BJ (cell line): Measurements from ENCODE around the gene AFF3. TPM values are rescaled to one million over a fixed set of nuclear protein-coding genes. Genes with fewer than 3 reads are reported as not detected.

Experiments used
- CTCF ChIA-PET: fragments of 350-600 bp; formaldehyde crosslinking; extraction: SDS; loops from one replicate; lab custom pipeline; 2021; ENCODE audit warnings: antibody characterized with exemption, inconsistent platforms; lab: Yijun Ruan, JAX
- POLR2A ChIA-PET: fragments of 300-600 bp; sonication (Branson Sonifier 250); formaldehyde crosslinking; extraction: SDS; loops from one replicate; lab custom pipeline; 2021; ENCODE audit warnings: antibody characterized with exemption; lab: Charles Lee
- DNase-seq: peaks from one replicate; pipeline ENCODE4 v3.0.0-alpha.2; 2011; ENCODE audit warnings: low read depth
- H3K27me3 ChIP-seq: 2 replicates; pipeline ENCODE4 v1.6.0; 2011; ENCODE audit warnings: low read length; ENCODE audit not compliant: control insufficient read depth, insufficient read depth
- H3K36me3 ChIP-seq: 2 replicates; pipeline ENCODE4 v1.5.1; 2011; ENCODE audit warnings: low read length; ENCODE audit not compliant: control insufficient read depth, insufficient read depth
- H3K4me3 ChIP-seq: 2 replicates; pipeline ENCODE4 v1.5.1; 2011; ENCODE audit warnings: low read depth, mild to moderate bottlenecking, control low read depth, low read length
- CTCF ChIP-seq: IDR thresholded peaks from 2 replicates; pipeline ENCODE4 v1.5.1; 2011; ENCODE audit warnings: low read depth, mild to moderate bottlenecking, control low read depth, inconsistent platforms, low read length, moderate library complexity; ENCODE audit not compliant: insufficient read depth
- polyA plus RNA-seq: library from polyadenylated mRNA; depleted of rRNA; stranded (reverse); fragments of >200 nt; gene quantifications from 2 replicates; pipeline ENCODE4 v1.2.3, GENCODE V29; 2011

AFF3 gene
- polyA plus RNA-seq, 1 experiment = 11.5 TPM

DNA sequence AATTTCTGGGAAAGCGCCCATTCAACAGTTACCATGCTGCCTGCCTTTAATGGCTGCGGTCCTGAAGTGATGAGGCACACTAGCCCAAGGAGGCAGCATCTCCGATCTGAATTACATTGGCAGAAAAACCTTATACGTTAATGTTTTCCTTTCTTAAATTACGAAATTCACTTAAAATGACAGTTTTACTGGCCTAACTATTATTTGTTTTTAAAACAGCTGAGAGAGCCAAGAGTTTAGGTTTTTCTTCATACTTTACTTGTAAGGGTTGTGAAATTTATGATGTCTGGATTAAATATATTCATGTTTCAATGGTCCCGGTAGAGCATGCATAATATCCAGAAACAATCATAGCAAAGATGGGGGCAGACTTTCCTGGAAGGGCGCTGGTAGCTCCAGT is 537.4 kb downstream of the AFF3 start:
- no peak for TF ChIP-seq CTCF
- H3K4me3 ChIP-seq = no peak overlapping the region
- CTCF ChIA-PET = no interaction called here
- no peak for DNase-seq
- no peaks in the 10 kb centered on the region for H3K36me3 ChIP-seq
- no peaks in the 10 kb centered on the region for H3K27me3 ChIP-seq
- POLR2A ChIA-PET = no interaction called here

- no peaks in the 10 kb centered on the region for H3K36me3 ChIP-seq
- ChIA-PET CTCF (interaction anchor here (0.5 to 1.2 kb wide), 2 partner anchors 13 to 19 kb away, joined by 3 read pairs; no protein-coding TSS in a partner anchor), POLR2A (no interaction called here)
- TF ChIP-seq CTCF = no peak
- no peak for DNase-seq
- H3K27me3 ChIP-seq = no peaks in the 10 kb centered on the region
- H3K4me3 ChIP-seq = no peak overlapping the region
Measured at GRCh38 chr2:99602476-99602875, 539.9 kb downstream of the AFF3 start.

GRCh38 chr2:99600981-99601651 is 541.3 kb downstream of the AFF3 start:
- no peak for DNase-seq
- Histone ChIP-seq H3K27me3 (no peaks in the 10 kb centered on the region), H3K36me3 (no peaks in the 10 kb centered on the region), H3K4me3 (no peak overlapping the region)
- ChIA-PET CTCF (interaction anchor here (0.7 kb wide), 1 partner anchor 1133 kb away, joined by 3 read pairs; no protein-coding TSS in a partner anchor), POLR2A (no interaction called here)
- TF ChIP-seq CTCF = no peak

DNA sequence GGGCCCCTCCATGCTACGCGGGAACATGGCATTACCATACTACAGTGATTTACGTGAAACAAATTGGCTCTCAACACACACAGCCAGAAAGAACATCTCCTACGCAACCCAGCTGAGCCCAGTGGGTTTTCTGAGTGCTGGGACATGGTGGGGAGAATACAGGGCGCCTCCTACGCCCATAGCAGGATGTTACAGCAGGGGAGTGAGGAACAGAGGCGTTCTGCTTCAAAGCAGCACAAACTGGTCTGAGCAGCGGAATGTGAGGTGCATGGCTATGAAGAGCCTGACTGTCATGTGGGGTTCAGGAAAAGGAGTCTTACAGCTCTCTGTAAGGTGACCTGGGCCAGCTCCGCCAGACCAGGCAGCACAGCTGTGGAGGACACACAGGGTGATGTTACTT is 543.9 kb downstream of the AFF3 start:
- no peak for TF ChIP-seq CTCF
- no peak for DNase-seq
- H3K36me3 ChIP-seq = no peaks in the 10 kb centered on the region
- no peaks in the 10 kb centered on the region for H3K27me3 ChIP-seq
- POLR2A ChIA-PET = no interaction called here
- H3K4me3 ChIP-seq = no peak overlapping the region
- CTCF ChIA-PET = no interaction called here

DNA sequence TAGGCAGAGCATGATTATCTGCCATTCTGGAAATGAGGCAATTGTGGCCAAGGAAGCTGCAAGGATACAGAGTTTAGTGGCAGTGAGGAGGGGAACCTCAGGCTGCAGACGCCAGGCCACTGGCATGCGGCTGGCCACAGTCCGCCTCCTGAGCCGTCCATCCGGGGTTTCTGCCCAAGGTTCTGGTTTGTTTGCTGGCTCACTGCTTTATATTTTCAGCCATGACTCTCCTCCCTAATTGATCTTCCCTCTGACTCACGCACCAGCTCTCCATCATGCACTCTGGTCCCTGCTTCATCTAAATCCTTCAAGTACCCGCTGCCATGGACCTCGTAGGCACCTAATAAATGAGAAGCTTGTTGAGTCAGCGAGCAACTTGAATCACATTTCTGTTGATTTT is 544.8 kb downstream of the AFF3 start:
- ChIA-PET CTCF (no interaction called here), POLR2A (no interaction called here)
- Histone ChIP-seq H3K4me3 (no peak overlapping the region), H3K27me3 (no peaks in the 10 kb centered on the region), H3K36me3 (no peaks in the 10 kb centered on the region)
- no peak for TF ChIP-seq CTCF
- DNase-seq = no peak
